Fibroblast of skin of abdomen (primary cell): ENCODE data around the gene HLA-DRB5. TPM values are rescaled to one million over a fixed set of nuclear protein-coding genes. Genes with fewer than 3 reads are reported as not detected.
"Not testable (repeated sequence)": the region's sequence is repeated elsewhere in the genome, so short reads cannot be mapped to it uniquely, and the experiment has no call there.

Experiments used
- DNase-seq: peaks from one replicate; pipeline ENCODE4 v3.0.0-alpha.2; 2013
- polyA plus RNA-seq, 2 experiments: library from polyadenylated mRNA; unstranded; fragments of 120-200 nt; gene quantifications; one replicate each; pipeline ENCODE4 v1.2.1, GENCODE V29; 2013; ENCODE audit not compliant: insufficient read length in 2 of 2

The HLA-DRB5 gene
- not detected for polyA plus RNA-seq (2013, experiment 1 of 2; ENCODE audit: insufficient read length)
- polyA plus RNA-seq (2013, experiment 2 of 2; ENCODE audit: insufficient read length): not detected

- DNase-seq: no peak
Measured at GRCh38 chr6:32529697-32530430, at the start of gene HLA-DRB5. Gene HLA-DRB5, minus strand, starts transcription at chr6:32530287. Its CDS starts 63 bp downstream, at chr6:32530224.

DNA sequence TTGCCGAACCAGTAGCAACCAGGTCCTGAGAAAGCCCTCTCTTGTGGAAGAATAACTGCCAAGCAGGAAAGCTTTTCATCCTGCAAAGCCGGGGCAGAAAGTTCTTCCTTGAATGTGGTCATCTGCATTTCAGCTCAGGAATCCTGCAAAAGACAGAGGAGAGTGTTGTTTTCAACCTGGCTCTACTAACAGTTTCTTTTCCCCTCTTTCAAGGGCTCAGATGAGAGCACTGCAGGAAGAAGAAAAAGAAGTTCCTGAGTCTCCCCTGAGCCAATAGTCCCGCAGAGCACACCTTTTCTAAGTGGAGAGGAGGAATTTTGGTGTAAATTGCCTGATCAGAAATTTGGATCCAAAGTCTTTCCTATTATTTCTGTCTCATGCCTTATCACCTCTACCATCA, 48.9 kb upstream of the HLA-DRB5 start:
- DNase-seq: no peak

GRCh38 chr6:32577493-32577892, 47.4 kb upstream of the HLA-DRB5 start:
- not testable (repeated sequence) for DNase-seq

- no peak for DNase-seq
Measured at GRCh38 chr6:32576250-32576649, 46.2 kb upstream of the HLA-DRB5 start.

DNA sequence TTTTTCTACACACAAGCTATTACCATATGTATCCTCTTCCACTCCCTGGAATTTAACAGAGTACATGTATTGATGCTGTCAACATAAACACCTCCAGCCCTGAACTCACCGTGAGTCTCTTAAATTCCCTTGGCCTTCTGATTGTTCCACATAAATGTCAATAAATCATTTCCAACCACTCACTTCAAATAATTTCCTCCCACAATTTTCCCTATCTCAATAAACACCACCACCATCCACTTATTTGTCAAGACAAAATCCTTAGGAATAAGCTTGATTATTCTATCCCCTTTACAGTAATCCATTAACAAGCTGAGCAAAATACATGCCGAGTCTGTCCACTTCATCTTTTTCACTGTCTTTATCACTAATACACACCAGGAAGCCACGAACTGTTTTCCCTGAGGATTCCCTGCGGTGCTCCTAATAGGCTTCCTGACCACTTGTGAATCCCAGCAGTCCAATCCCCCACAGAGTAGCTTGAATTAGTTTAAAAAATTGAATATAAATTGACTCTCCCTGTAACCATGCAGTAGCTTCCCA, 40.3 kb upstream of the HLA-DRB5 start:
- no peak for DNase-seq

- no peak for DNase-seq
Measured at GRCh38 chr6:32568561-32568960, 38.5 kb upstream of the HLA-DRB5 start.

GRCh38 chr6:32566957-32567356, 36.9 kb upstream of the HLA-DRB5 start:
- DNase-seq: no peak

- no peak for DNase-seq
Measured at GRCh38 chr6:32565511-32565910, 35.4 kb upstream of the HLA-DRB5 start.

GRCh38 chr6:32562940-32563339, 32.9 kb upstream of the HLA-DRB5 start:
- DNase-seq: no peak

DNA sequence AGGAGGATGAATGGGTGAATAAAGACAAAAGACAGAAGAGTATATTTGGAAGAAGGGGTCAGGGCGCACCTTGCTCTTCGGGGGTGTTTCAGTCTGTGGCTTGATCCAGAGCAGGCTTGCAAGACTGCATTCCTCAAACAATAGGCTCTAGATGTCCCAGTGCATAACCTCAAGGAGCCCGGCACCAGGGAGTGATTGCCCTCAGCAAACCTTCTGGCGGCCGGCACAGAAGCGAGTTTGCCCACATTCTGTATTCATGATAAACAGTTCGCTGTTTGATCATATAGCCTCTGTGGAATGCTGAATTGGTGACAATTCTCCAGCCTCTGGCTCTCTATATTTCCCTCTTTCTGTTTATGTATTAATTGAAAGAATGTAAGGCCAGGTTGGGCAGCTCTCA, 29.7 kb upstream of the HLA-DRB5 start:
- no peak for DNase-seq

GRCh38 chr6:32558426-32559057, 28.5 kb upstream of the HLA-DRB5 start:
- DNase-seq: no peak

DNA sequence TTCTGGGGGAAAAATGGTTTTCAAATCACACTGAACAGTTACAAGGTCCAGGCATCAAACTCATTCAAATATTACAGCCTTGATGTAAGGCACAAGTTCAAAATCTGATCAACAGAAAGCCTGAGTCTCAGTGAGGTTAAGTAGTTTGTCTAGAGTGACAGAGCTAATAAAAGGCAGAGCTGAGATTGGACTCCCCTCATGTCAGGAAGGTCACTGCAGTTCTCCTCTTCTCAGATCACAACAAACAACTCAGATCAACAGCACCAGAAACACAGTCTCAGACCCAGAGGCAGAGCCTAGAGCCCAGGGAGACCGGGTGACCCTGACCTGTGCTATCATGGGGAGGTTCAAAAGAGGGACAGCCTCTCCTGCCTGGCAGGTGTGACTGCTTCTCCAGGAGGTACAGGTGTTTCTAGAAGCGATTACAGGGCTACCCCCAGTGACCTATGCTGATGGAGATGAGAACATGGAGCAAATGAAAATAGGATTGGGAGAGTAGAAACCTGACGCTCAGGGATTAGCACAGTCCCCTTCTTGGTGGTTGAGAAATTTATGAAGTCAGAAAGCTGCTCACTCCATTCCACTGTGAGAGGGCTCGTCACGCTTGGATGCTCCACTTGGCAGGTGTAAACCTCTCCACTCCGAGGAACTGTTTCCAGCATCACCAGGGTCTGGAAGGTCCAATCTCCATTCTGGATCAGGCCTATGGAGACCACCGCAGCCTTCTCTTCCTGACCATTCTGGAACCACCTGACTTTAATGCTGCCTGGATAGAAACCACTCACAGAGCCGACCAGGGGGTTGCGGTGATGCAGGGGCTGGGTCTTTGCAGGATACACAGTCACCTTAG, 24.3 kb upstream of the HLA-DRB5 start:
- no peak for DNase-seq

GRCh38 chr6:32553037-32553742, 23.1 kb upstream of the HLA-DRB5 start:
- no peak for DNase-seq

- no peak for DNase-seq
Measured at GRCh38 chr6:32551410-32551809, 21.3 kb upstream of the HLA-DRB5 start.

DNA sequence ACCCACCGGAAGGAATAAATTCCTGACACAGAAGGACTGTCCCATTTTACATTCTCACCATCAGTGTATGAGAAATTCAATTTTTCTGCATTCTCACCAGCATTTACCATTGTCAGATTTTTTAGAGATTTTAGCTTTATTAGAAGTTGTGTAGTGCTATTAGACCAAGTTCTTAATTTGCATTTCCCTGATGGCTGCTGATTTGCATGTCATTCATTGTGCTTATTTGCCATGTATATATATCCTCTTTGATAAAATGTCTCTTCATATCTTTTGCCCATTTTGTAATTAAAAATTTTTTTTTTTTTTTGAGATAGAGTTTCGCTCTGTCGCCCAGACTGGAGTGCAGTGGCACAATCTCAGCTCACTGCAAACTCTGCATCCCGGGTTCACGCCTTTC, 9.8 kb upstream of the HLA-DRB5 start:
- DNase-seq: no peak

GRCh38 chr6:32530431-32530793, 325 bp upstream of the HLA-DRB5 start:
- DNase-seq: not testable (repeated sequence)

- no peak for DNase-seq
Measured at GRCh38 chr6:32522302-32523047, 7.6 kb downstream of the HLA-DRB5 start.

GRCh38 chr6:32519910-32520258, 10.2 kb downstream of the HLA-DRB5 start:
- DNase-seq: no peak

- DNase-seq: no peak
Measured at GRCh38 chr6:32519118-32519909, 10.8 kb downstream of the HLA-DRB5 start.

DNA sequence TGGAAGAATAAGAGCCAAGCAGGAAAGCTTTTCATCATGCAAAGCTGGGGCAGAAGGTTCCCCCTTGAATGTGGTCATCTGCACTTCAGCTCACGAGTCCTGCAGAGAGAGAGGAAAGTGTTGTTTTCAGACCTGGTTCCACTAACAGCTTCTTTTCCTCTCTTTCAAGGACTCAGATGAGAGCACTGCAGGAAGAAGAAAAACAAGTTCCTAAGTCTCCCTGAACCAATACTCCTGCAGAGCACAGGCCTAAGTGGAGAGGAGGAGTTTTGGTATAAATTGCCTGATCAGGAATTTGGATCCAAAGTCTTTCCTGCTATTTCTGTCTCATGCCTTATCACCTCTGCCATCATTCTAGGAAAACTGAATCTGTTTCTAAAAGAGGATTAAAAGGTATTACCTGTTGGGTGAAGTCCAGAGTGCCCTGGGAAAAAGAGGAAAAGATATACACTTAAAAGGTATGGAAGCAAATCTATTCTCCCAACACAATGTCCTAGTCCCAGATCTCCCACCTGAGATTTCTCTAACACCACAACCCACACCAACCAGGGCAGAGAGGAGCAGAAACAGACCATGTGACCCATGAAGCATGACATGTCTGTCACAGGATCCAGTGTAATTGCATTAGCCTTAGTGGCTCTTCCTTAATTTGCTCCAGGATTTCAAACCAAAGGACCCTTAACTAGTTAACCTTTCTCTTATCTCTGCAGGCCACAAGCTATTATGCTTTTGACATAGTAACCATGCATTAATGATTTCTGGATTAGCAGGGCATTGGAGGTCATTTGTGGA, 12.2 kb downstream of the HLA-DRB5 start:
- no peak for DNase-seq
